ENCODE data around the gene SARS2.

DNA sequence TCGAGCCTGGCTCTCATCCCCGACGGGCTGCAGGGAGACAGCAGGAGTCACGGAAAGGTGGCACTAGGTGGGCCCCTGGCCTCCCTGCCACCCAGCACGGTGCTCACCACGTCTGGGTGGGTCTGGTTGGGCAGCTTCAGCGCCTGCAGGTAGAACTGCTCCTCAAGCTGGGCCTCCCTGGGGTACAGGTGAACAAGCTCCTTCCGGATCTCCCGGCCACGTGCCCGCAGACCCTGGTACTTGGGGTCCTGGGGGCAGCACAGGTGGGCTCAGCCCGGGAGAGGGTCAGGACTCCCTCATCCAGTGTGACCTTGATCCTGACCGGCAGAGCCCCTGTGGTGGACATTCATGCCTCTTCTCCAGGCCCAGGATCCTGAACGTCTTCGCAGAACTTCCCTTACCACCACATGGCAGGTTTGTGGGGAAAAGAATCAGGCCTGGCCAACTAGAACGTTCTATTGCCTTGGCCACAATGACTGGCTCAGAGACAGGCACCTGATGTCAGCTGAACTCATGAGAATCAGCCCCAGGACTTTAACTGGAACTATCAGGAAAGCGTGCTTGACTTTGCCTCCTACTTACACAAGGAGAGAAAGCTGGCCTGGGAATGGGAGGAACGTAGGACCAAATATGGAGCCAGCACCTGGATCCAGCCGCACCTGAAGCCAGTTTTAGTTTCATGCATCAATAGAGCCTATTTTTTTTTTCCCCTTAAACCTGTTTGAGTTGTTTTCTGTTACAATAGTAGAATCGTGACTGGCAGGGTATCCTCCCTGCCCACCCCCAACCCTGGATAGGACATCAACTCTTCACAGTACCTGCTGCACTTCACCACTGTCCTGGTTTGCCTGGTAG, 8.9 kb downstream of the SARS2 start:
- TF ChIP-seq, protein P1, sequence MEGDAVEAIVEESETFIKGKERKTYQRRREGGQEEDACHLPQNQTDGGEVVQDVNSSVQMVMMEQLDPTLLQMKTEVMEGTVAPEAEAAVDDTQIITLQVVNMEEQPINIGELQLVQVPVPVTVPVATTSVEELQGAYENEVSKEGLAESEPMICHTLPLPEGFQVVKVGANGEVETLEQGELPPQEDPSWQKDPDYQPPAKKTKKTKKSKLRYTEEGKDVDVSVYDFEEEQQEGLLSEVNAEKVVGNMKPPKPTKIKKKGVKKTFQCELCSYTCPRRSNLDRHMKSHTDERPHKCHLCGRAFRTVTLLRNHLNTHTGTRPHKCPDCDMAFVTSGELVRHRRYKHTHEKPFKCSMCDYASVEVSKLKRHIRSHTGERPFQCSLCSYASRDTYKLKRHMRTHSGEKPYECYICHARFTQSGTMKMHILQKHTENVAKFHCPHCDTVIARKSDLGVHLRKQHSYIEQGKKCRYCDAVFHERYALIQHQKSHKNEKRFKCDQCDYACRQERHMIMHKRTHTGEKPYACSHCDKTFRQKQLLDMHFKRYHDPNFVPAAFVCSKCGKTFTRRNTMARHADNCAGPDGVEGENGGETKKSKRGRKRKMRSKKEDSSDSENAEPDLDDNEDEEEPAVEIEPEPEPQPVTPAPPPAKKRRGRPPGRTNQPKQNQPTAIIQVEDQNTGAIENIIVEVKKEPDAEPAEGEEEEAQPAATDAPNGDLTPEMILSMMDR (conservative IDR thresholded peaks at IDR 0.05 in 1 of 2, IDR thresholded peaks at IDR 0.05 in 1 of 2; ENCODE audit: low read depth in 1 of 2, low read length in 2 of 2): no peak
- no peak for TF ChIP-seq EZH2 (IDR thresholded peaks at IDR 0.05; ENCODE audit: low read length, missing control alignments)
